NCI-H1436 (cell line): Measurements from ENCODE around the gene ATP8B4.
"Not testable (repeated sequence)": the region's sequence is repeated elsewhere in the genome, so short reads cannot be mapped to it uniquely, and the experiment has no call there.

Experiments used
- DNase-seq: peaks from one replicate; lab custom pipeline; 2025; lab: John Stamatoyannopoulos, UW

ATP8B4 gene

DNA sequence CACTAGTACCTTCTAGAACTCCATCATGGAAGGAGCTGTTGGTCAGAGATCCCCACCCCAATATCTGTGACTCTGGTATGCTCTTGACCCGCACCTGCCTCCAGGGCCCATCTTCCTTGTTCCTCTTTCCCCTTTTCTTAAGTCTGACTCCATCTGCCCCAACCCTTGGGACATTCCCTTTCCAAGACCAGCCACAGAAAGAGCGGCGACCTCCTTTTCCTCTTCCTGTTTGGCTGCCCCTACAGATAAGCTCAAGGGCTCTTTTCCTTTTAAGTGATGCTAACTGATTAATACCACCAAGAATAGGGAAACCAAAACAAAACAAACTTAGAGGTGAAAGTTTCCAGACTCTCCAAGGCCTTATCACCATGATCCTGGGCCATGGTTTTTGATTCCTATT is 21.9 kb upstream of the ATP8B4 start:
- DNase-seq, result no peak

DNA sequence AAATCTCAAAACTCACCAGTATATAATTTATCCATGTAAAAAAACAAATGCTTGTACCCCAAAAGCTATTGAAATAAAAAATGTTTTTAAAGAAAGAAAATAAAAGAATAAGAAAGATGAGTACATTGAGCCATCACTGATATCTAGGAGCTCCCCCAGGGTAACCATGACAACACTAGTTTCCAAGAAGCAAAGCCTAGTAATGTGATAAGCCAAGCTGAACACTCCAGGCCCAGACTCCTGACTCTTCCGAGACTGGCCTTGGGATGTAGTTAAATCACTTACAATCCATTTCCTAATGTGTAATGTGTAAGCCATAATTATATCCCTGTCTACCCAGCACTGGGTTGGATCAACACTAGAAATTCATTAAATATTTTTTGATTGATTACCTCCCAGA is 21.1 kb upstream of the ATP8B4 start:
- DNase-seq, result no peak

DNA sequence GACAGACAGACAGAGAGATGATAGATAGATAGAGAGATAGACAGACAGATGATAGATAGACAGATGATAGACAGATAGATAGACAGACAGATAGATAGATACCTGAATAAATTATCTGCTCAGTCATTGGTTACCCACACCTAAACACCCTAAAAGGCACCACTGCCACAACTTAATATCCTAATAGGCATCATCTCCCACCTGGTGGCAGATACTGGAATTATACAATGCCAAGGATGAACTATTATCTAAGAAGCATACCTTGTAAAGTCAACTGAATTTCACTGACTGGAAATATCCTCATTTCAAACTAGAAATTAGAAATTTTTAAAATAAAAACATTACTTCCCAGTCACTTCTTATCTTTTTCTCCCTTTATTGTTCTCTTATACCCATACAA is 19.4 kb upstream of the ATP8B4 start:
- no peak for DNase-seq

DNA sequence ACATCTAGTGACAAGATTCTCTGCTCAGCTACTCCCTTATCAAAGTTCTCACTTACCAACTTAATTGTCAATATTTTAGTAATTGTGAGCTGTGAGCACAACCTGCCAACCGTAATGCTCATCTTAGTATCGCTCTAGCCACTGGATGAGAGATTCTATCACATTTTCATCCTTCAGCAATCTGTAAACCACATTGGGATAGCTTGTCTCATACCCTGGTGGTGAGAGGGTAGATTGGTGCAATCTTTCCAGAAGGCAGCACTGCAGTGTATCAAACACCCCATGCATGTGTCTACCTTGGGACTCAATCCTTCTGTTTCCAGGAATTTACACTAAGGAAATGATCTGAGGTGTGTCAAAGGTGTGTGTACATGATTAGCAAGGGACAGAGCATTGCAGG is 18.9 kb upstream of the ATP8B4 start:
- DNase-seq, result no peak

DNA sequence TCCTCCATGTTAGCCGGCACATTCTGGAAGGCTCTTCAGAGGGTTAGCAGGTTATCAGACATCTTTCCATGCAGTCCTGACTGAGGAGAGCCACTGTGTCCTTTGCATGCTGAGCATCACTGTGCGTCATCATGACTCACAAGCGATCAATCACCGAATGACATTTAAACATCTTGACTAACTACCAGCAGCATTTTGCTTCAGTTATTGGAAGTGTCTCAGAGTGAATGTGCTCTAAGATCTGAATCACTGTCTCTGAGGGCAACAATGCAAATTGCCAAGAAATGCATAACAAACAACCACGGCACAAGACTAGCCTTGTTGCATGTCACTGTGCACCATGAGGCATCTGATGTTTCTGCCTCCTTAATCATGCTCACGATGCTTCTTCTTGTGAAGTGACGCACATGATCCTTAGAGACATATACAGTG is 18.3 kb upstream of the ATP8B4 start:
- DNase-seq, result no peak

DNA sequence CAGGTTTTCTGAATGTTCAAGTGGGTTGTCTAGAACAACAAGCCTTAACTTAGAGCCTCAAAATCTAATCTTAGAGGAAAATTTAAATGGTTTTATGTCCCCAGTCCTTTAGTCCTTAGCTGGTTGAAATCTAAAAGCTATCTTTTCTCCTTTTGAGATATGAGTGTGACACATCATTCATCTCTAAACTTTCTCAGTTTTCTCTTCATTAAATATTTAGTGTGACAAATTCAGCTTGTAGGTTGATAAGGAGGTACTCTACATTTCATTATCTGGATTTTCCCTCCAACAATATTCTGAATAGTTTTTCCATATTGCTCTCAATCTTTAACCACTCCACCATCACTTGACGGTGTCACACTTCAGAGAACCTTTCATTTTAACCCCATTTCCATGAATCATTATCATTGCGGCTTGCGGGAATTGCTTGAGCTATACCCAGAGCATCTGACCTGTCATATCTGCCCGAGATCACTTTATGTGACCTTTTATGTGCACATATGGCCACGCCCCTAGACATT is 16.1 kb upstream of the ATP8B4 start:
- DNase-seq, result no peak

DNA sequence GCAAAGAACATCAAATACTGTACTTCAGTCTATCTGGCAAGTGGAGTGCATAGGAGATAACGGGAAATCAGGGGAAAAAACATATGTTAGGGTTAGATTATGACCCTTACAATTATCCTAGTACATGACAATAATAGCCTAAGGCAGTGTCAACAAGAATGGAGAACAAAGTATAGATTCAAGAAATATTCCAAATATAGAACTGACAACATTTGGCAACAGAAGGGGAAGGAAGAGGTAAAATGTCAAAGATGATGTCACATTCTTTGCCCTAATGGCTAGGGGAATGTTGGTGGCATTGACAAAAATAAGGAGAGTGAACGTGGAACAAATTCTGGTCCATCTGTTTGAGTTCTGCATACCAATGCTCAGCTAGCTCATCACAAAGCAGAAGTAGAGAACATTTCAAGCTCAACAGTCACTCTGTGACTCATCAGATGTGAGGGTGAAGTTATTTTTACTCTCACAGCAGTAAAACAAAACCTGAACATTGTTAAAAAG is 15.5 kb upstream of the ATP8B4 start:
- no peak for DNase-seq

DNA sequence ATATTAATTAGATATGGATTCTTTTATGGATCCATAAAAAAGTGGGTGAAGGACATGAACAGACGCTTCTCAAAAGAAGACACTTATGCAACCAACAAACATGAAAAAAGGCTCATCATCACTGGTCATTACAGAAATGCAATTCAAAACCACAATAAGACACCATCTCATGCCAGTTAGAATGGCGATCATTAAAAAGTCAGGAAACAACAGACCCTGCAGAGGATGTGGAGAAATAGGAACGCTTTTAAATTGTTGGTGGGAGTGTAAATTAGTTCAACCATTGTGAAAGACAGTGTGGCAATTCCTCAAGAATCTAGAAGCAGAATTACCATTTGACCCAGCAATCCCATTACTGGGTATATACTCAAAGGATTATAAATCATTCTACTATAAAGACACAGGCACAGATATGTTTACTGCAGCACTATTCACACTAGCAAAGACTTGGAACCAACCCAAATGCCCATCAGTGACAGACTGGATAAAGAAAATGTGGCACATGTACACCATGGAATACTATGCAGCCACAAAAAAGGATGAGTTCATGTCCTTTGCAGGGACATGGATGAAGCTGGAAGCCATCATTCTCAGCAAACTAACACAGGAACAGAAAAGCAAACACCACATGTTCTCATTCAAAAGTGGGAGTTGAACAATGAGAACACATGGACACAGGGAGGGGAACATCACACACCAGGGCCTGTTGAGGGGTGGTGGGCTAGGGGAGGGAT is 13.4 kb upstream of the ATP8B4 start:
- DNase-seq, result not testable (repeated sequence)

DNA sequence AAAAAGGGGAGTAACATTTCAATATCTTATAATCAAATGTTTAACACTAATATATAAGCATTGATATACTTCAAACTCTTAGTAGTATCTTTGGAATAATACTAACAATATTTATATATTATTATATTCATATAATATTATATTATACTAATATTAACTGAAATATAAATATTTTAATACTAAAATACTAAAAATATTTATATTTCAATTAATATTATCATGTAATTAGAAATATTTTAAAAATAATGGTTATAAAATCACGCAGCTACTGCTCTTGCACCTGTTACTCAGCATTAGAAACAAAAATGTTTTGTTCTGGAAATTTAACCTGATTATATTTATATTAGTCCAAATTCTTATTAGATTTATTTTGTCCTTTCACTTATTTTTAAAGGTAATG is 12.6 kb upstream of the ATP8B4 start:
- no peak for DNase-seq

DNA sequence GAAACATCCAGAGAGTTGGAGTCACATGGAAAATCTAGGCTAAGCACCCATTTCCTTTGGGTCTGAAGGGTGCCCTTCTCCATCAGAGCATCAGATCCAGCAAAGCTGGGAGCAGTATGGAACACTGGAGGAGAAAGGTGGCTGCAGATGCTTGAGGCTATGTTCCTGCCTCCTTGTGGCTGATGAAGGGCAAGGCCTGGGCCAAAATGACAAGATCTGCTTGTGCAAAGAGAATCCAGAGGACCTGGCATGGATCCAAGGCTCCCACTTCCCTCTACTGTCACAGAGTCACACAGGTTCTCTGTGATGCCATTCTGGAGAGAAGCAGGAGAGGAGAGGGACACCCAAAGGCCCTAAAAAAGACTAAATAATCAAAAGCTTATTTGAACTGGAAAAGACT is 9.2 kb upstream of the ATP8B4 start:
- no peak for DNase-seq

DNA sequence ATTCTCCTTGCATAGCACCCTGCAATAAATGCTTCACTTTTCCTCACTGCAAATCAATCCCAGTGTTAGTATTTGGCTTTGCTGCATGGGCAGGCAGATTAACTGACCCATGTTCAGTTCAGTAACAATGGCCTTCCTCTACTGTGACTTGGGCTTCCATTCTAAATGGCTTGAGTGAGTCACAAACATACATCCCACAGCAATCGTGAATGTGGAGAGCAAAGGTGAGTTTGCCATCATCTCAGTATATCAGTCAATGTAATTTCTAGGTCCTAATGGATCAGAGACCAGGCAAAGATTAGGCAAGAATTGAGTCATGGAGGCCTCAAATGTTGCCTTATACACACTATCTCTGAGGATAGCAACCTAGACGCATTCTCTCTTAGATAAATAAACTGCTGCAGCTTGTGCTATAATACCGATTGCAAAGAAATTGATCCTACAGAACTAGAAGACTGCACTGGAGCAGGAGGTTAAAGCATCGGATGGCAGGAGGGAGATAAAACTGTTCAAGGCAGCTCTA is 8.3 kb upstream of the ATP8B4 start:
- DNase-seq, result no peak

DNA sequence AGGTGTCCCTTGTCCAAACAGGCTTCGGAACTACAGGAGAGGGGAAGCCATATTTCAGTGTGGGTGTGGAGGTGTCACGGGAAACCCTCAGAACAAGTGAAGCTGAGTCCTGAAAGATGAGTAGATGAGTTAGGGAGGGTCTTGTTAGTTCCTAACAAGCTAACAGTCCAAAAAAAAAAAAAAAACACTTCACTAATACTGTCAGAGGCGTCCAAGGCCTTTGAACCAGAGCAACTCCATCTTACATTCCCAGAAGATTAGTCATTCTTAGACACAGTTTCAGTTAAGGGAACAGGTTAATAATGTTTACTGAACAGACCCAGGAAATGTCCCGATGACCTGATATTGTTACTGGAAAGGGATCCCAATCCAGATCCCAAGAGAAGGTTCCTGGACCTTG is 7.0 kb upstream of the ATP8B4 start:
- DNase-seq, result no peak

DNA sequence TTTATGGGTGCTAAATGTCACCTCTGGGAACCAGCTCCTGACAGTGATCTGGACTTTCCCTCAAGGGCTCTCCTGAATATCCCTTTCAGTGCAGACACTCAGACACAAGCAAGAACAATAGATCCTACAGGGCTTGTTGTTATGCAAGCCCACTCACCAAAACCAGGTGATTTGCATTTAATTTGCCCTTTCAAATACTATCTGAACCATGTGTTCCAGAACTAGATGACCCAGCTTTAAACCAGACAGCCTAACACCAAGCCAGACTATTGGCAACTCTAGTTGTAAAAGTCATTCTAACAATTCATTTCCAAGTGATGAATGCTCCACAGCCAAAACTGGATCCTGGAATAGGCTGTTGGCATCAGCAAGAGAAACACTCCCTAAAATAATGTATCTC is 5.6 kb upstream of the ATP8B4 start:
- no peak for DNase-seq

DNA sequence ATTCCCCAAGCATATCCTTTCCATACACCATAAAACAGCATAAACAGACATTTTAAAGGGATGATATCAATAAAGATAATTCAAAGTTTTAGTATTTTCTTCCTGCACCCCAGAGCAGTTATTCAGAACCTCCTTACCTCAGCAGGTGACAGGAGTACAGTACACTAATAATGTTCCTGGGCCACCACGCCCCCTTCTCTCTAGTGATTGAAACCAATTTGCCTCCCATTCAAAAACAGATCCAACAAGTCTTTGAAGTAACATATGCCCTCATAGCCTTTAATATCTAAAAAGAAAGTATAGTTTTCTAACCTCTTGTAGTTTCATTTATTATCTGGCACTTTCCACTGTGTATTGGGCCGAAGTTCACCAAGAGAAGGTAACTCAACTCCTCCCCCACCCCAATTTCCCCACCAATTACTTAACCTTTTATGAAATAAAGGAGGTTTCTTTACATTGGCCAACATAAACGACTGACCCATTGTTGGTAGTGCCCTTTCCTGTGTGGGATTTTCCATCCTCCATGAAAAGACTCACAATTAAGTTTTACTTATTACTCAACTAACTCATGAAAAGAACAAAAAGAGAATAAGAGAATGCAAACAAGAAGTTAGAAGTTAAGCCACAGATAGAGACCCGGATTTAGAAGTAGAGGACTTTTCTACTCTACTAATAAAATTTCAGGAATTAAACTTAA is 5.0 kb upstream of the ATP8B4 start:
- DNase-seq, result no peak

DNA sequence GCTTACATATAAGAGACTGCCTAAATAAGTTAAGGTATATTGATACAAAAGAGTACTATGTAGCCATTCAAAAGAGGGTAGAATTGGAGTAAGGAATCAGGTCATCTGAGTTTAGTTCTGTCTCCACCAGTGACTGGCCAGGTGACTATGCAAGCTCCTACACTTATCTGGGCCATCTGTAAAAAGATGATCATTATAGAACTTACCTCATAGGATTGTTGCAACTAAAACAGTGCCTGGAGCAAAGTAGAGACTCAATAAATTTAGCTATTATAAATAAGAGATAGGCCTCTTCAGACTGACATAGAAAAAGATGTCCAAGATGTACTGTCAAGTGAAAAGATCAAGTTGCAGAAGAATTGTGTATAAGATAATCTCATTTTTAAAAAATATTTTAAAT is 1.7 kb upstream of the ATP8B4 start:
- DNase-seq, result no peak

DNA sequence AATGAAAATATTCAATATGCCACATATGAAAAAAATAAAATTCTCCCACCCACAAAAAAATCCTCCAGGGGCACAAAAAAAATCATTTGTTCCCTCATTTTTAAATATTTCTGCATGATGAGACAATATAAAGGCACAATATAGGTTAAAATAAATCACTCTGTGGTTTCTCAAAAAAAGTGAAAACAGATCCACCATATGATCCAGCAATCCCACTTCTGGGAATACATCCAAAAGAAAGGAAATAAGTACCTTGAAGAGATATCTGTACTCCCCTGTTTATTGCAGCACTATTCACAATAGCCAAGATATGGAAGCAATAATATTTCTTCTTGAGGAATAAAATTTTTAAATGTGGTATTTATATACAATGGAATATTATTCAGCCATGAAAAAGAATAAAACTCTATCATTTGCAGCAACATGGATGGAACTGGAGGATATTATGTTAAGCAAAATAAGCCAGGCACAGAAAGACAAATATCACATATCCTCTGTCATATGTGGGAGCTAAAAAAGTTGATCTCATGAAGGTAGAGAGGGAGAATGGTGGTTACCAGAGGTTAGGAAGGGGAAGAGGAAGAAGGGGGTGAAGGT is 1.5 kb downstream of the ATP8B4 start:
- DNase-seq, result no peak

DNA sequence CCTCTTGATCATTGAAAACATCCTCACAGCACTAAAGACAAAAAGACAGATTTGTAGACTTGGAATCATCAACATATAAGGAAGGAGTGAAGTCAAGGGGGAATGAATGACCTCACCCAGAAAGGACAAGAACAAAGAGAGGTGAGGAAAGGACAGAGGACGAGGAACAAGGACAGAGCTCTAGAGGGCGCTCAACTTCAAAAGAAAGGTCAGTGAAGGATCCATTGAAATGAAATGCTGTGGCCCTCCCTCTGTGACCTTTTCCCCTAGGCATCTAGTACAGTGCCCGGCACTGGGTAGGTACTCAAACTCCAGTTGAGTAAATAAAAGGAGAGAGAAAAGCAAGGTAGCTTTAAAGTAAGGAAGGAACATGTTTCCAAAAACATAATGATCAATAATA is 2.6 kb downstream of the ATP8B4 start:
- no peak for DNase-seq

DNA sequence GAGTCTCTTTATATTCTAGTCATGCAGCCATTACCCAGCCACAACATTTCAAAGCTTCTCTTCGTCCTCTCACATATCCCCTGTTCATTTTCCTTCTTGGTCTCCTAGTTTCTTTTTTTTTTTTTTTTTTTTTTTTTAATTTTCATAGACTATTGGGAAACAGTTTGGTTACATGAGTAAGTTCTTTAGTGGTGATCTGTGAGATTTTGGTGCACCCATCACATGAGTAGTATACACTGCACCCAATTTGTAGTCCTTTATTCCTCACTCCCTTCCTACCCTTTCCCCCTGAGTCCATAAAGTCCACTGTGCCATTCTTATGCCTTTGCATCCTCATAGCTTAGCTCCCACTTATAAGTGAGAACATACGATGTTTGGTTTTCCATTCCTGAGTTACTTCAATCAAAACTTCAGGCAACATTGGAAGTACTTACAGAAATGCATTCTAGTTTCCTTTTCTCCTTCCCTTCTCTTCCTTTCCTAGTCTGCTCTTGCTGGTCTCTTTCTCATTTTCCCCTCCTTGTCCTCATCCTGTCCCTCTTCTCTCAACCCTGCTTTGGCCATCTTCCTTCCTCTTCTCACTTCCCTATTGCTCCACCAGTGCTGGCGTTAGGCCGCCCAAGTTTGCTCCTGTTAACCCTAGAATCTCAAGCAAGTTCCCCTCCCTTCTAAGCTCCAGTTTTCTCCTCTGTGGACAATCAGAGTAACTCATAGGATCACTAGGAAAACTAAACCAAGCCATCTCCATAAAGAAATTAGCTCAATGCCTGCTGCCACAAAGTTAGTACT is 4.8 kb downstream of the ATP8B4 start:
- DNase-seq, result no peak

DNA sequence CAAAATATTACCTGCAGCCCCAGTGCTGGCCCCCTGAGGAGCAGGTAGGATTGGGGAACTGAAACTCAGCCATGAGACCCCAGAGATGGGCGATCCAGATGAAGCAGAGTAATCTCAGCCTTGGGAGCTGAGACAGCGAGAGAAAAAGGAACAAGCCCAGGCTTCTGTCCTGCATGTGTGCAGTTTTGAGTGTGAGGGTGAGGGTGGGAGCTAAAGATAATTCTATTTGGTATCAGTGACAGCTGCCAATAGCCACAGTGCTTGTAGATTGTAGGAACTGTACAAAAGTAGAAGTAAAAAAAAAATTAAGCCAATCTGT is 5.9 kb downstream of the ATP8B4 start:
- DNase-seq, result no peak

DNA sequence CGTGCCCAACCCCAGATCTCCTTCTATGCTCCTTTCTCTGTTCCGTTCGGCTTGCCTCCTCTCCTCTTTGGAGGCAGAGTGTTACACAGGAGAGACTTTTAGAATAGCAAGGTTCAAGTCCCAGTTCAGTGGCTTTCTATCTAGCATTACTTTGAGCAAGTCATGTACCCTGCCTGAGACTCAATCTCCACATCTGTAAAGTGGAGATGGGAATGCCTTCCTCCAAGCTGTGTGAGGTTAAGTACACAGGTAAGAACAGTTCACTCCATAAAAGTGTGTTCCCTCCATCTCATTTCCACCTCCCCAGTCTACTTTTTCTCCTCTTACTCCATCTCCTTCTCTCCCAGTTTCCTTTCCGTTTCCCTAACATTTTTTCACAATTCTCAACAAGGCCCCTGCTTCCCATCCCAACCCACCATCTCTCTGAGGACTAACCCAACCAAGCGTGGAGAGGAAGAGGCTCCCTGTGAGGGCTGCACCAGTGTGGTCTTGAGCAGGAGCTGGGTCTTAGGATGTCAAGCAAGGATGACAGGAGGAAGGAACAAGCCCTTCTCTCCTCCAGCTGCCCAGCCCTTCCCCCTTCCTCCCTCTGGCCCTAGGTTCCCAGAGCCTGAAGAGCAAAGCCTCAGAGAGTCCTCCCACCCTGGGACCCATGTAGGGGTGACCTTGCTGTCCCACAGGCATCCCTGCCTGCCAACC is 6.4 kb downstream of the ATP8B4 start:
- DNase-seq, result no peak

DNA sequence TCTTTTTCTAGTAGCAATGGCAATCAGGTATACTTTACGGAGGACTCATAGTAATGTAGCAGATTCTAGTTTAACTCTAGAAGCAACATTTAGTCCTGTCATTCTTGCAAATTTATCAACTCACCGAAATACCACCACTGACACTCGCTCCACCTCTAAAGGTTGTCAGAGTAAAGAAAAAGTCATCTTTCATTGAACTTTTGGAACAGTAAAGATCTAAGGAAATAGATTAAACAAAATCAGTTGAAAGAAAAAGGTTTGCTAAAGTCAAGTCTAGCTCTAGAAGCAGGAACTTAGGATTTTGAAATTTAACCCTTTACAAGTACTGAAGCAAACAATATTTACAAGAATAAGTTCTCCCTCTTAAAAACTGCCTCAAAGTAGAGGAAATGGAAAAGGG is 8.7 kb downstream of the ATP8B4 start:
- no peak for DNase-seq
